Neural cell (in vitro differentiated cells): ENCODE measurements around the gene DPAGT1.

Source experiments
- CTCF ChIP-seq: fragments of 450-650 bp; IDR thresholded peaks from 2 replicates; pipeline ENCODE4 v1.5.1; 2014; ENCODE audit warnings: antibody characterized with exemption, mild to moderate bottlenecking, moderate library complexity; ENCODE audit not compliant: poor library complexity, severe bottlenecking
- EP300 ChIP-seq: fragments of 450-650 bp; conservative IDR thresholded peaks from 2 replicates; pipeline ENCODE4 v1.6.1; 2014; ENCODE audit warnings: antibody characterized with exemption, mild to moderate bottlenecking, moderate library complexity; ENCODE audit not compliant: poor library complexity, severe bottlenecking
- EZH2 ChIP-seq: fragments of 200-600, 300-800 bp; shearing (Covaris generic), sonication (generic); IDR thresholded peaks from 2 replicates; pipeline ENCODE4 v1.6.1; 2014; ENCODE audit warnings: antibody characterized with exemption, low read length, borderline replicate concordance, mild to moderate bottlenecking; ENCODE audit not compliant: insufficient read depth, poor library complexity, severe bottlenecking
- MXI1 ChIP-seq: fragments of 450-650 bp; conservative IDR thresholded peaks from 2 replicates; pipeline ENCODE4 v1.6.1; 2014; ENCODE audit warnings: antibody characterized with exemption, mild to moderate bottlenecking; ENCODE audit not compliant: poor library complexity, severe bottlenecking
- POLR2AphosphoS5 ChIP-seq: IDR thresholded peaks from 2 replicates; pipeline ENCODE4 v1.6.1; 2012
- RAD21 ChIP-seq: fragments of 450-650 bp; conservative IDR thresholded peaks from 2 replicates; pipeline ENCODE4 v1.6.1; 2014; ENCODE audit warnings: antibody characterized with exemption, mild to moderate bottlenecking, moderate library complexity
- TF ChIP-seq, protein P1 (sequence below): IDR thresholded peaks from 2 replicates; pipeline ENCODE4 v1.6.1; 2012; ENCODE audit warnings: borderline replicate concordance

GRCh38 chr11:119085437-119085847 is 16.2 kb downstream of the DPAGT1 start:
- TF ChIP-seq CTCF (no peak), POLR2AphosphoS5 (no peak), EP300 (no peak), RAD21 (no peak), EZH2 (no peak), MXI1 (no peak)
- TF ChIP-seq, protein P1, sequence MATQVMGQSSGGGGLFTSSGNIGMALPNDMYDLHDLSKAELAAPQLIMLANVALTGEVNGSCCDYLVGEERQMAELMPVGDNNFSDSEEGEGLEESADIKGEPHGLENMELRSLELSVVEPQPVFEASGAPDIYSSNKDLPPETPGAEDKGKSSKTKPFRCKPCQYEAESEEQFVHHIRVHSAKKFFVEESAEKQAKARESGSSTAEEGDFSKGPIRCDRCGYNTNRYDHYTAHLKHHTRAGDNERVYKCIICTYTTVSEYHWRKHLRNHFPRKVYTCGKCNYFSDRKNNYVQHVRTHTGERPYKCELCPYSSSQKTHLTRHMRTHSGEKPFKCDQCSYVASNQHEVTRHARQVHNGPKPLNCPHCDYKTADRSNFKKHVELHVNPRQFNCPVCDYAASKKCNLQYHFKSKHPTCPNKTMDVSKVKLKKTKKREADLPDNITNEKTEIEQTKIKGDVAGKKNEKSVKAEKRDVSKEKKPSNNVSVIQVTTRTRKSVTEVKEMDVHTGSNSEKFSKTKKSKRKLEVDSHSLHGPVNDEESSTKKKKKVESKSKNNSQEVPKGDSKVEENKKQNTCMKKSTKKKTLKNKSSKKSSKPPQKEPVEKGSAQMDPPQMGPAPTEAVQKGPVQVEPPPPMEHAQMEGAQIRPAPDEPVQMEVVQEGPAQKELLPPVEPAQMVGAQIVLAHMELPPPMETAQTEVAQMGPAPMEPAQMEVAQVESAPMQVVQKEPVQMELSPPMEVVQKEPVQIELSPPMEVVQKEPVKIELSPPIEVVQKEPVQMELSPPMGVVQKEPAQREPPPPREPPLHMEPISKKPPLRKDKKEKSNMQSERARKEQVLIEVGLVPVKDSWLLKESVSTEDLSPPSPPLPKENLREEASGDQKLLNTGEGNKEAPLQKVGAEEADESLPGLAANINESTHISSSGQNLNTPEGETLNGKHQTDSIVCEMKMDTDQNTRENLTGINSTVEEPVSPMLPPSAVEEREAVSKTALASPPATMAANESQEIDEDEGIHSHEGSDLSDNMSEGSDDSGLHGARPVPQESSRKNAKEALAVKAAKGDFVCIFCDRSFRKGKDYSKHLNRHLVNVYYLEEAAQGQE: no peak
